ENCODE results near the gene PPP1R14C.

Gene PPP1R14C

DNA sequence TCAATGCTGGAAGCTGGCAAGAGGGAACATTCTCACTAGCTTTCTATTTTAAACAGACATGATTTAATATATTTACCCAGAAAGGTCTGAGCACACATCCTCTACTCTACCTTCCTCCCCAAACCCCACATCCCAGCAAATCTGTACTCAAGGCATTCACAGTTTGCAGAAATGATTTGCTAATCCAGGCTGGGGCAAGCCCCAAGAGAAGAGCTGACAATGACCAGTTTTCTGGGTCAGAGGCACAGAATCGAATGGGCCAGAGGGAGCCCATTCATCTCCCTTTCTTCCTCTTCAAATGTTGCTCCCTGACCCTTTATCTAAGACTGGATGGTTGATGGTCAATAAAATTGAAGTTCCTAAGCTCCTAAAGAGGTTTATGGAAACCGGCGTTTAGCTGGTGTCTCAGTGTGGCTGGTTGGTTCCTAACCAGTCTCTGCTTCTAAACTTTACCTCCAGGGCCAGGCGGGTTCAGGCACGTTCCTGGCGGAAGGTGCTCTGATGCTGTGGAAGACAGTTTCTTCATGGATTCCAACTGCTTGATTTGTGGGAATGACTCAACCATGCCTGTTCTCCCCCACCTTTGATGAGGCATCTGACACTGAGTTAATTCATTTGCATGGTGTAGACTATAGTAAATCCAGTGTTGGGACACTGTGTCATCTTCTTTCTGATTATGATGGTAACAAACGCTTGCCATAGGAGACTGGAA, 129.6 kb downstream of the PPP1R14C start:
- 90 to 96% methylated on average over 3 to 5 of the region's 7 CpGs for WGBS, 2 experiments (ENCODE audit: insufficient coverage in 2 of 2)

DNA sequence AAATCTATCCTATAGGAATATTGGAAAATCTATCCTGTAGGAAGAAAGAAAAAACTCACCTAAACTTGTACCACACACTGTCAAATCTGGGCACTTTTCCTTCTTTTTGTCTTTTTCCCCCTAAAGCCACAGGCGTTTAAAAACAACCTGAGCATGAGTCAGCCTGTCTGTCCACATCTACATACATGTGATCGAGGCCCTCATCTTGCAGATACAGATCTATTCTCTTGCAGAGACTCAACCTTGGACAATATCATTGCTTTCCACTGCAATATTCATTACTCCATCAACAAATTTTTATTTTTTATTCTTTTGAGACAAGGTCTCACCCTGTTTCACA, 130.1 kb downstream of the PPP1R14C start:
- peaks cover 24% of the 10 kb centered on the region for H3K4me1 ChIP-seq (ENCODE audit: control insufficient read depth, insufficient read depth, low read length, poor library complexity, severe bottlenecking)
- no peak overlapping the region for H3K27ac ChIP-seq (ENCODE audit: low read depth, low read length, severe bottlenecking)
- WGBS, 2 experiments (ENCODE audit: insufficient coverage in 2 of 2), result 91 to 94% methylated on average over 2 of the region's 2 CpGs
- H3K4me3 ChIP-seq (ENCODE audit: extremely low read depth, insufficient read depth, low read length, poor library complexity, severe bottlenecking), result no peak overlapping the region
- no peaks in the 10 kb centered on the region for H3K9me3 ChIP-seq (ENCODE audit: control insufficient read depth, low read length)
- H3K36me3 ChIP-seq (ENCODE audit: control insufficient read depth, insufficient read depth, low read length), result no peaks in the 10 kb centered on the region

More for the DNA sequence above, 129.6 kb downstream of the PPP1R14C start:
- Histone ChIP-seq H3K27ac (ENCODE audit: low read depth, low read length, severe bottlenecking) (no peak overlapping the region), H3K4me3 (ENCODE audit: extremely low read depth, insufficient read depth, low read length, poor library complexity, severe bottlenecking) (no peak overlapping the region), H3K36me3 (ENCODE audit: control insufficient read depth, insufficient read depth, low read length) (no peaks in the 10 kb centered on the region), H3K9me3 (ENCODE audit: control insufficient read depth, low read length) (no peaks in the 10 kb centered on the region), H3K4me1 (ENCODE audit: control insufficient read depth, insufficient read depth, low read length, poor library complexity, severe bottlenecking) (peaks cover 29% of the 10 kb centered on the region)

DNA sequence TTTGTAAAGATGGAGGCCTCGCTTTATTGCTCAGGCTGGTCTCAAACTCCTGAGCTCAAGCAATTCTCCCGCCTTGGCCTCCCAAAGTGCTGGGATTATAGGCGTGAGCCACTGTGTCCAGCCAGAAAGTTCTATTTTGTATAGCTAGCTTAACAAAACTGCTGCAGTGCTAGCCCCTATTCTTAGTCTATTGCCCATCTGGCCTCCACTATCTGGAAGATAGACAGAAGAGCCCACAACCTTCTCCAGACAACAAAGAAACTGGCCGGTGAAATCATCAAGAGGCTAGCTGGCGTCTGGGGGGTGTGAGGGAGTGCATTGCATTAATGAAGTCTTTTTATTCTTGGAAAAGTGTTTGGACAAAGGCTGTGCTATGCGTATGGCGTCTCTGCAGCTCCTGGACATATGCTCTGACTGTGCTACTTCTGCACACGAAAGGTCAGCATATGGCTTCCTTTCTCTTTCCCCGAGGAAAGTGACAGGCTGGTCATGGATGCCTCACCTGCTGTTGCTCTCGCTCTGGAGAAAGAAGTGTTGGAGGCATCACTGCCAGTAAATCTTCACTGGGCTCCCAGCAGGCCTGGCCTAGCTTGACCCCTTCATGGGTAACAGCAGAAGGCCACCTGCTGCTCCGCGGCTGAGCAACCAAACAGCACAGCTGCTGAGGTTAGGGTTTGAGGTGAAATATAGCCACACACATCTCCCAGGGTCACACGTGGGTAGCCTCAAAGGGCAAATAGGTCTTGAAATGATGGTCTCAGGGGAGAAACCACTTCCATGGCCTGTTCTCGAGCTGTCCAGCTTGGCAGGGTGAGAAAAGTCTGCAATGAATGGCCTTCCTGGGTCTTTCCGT, 130.8 kb downstream of the PPP1R14C start:
- 89 to 90% methylated on average over 10 to 11 of the region's 15 CpGs for WGBS, 2 experiments (ENCODE audit: insufficient coverage in 2 of 2)
- Histone ChIP-seq H3K9me3 (ENCODE audit: control insufficient read depth, low read length) (no peaks in the 10 kb centered on the region), H3K36me3 (ENCODE audit: control insufficient read depth, insufficient read depth, low read length) (no peaks in the 10 kb centered on the region), H3K4me1 (ENCODE audit: control insufficient read depth, insufficient read depth, low read length, poor library complexity, severe bottlenecking) (peaks cover 17% of the 10 kb centered on the region), H3K4me3 (ENCODE audit: extremely low read depth, insufficient read depth, low read length, poor library complexity, severe bottlenecking) (no peak overlapping the region), H3K27ac (ENCODE audit: low read depth, low read length, severe bottlenecking) (no peak overlapping the region)

DNA sequence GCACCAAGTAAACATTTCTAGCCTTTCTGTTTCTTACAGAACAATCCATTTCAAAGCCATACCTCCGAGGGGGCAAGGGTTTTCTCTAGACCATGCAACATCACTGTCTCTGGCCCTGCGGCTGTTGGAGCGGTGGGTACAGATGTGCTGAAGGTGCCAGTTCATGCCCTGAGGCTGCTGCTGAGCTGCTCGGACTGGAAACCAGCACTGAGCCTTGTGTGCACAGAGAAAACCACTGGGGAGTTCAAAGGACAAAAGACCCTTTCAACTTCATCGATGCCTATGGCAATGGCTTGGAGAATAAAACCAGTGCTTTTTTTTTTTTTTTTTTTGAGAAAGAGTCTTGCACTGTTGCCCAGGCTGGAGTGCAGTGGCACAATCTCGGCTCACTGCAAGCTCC, 132.6 kb downstream of the PPP1R14C start:
- Histone ChIP-seq H3K36me3 (ENCODE audit: control insufficient read depth, insufficient read depth, low read length) (no peaks in the 10 kb centered on the region), H3K27ac (ENCODE audit: low read depth, low read length, severe bottlenecking) (no peak overlapping the region), H3K9me3 (ENCODE audit: control insufficient read depth, low read length) (no peaks in the 10 kb centered on the region), H3K4me1 (ENCODE audit: control insufficient read depth, insufficient read depth, low read length, poor library complexity, severe bottlenecking) (peaks cover 10% of the 10 kb centered on the region), H3K4me3 (ENCODE audit: extremely low read depth, insufficient read depth, low read length, poor library complexity, severe bottlenecking) (no peak overlapping the region)
- WGBS, 2 experiments (ENCODE audit: insufficient coverage in 2 of 2), result 88 to 99% methylated on average over 4 to 5 of the region's 6 CpGs

DNA sequence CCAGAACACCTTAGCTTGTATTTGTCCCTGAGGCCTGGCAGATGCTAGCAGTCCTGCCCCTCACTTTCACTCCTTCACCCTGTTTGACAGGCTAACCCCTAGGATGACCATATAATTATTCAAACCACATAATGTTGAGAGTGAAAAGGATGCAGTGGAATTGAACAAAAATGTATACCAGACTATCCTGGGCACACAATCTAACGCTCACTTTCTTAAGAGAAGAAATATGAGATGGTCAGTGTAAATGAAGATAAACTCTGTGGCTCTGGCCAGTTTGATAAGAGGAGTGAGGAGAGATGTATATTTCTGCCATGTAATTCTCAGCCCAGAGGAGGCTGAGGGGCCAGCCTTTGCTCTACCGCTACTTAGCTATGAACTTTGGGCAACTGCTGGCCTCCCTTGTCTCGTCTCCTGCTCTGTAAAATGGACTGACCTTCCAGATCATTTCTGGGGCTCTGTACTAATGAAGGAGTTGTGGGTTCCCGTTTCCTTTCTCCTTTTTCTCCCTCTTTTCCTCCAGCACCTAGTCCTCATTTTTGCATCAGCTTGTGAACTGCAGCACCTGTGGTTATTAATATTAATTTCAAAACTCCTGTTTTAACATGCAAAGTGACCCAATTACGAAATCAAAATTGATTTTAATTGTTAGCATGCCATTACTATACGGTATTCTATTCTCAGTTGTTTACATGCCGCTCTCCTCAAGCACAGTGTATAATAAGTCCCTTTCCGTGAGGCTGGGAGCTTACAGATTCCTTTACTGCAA, 133.5 kb downstream of the PPP1R14C start:
- H3K27ac ChIP-seq (ENCODE audit: low read depth, low read length, severe bottlenecking), result no peak overlapping the region
- no peaks in the 10 kb centered on the region for H3K9me3 ChIP-seq (ENCODE audit: control insufficient read depth, low read length)
- 87 to 88% methylated on average over 4 to 6 of the region's 8 CpGs for WGBS, 2 experiments (ENCODE audit: insufficient coverage in 2 of 2)
- no peaks in the 10 kb centered on the region for H3K36me3 ChIP-seq (ENCODE audit: control insufficient read depth, insufficient read depth, low read length)
- peaks cover 10% of the 10 kb centered on the region for H3K4me1 ChIP-seq (ENCODE audit: control insufficient read depth, insufficient read depth, low read length, poor library complexity, severe bottlenecking)
- no peak overlapping the region for H3K4me3 ChIP-seq (ENCODE audit: extremely low read depth, insufficient read depth, low read length, poor library complexity, severe bottlenecking)

DNA sequence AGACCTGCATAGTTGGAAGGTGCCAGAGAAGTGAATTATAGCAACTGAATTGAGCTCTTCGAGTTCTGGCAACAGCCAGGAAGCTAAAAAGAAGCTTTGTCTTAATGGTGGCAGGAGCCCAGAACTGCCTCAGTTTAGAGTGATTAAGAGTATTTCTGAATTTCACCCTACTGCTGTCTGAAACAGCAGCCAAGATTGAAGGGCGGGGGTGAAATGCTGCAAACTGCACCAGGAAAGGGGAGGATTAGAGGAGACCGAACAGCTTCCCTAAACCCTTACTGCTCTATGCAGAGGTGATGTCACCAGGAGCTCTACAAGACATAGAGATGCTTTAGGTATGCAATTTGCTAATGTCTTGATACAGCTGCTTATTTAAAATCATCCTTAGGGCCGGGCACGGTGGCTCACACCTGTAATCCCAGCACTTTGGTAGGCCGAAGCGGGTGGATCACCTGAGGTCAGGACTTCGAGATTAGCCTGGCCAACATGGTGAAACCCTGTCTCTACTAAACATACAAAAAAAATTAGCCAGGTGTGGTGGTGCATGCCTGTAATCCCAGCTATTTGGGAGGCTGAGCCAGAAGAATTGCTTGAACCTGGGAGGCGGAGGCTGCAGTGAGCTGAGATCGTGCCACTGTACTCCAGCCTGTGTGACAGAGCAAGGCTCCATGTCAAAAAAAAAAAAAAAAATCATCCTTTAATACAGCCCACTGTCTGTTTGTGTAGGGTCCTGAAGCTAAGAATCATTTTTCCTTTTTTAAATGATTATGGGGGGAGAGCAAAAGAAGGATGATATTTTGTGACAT, 134.3 kb downstream of the PPP1R14C start:
- Histone ChIP-seq H3K4me3 (ENCODE audit: extremely low read depth, insufficient read depth, low read length, poor library complexity, severe bottlenecking) (no peak overlapping the region), H3K9me3 (ENCODE audit: control insufficient read depth, low read length) (no peaks in the 10 kb centered on the region), H3K36me3 (ENCODE audit: control insufficient read depth, insufficient read depth, low read length) (no peaks in the 10 kb centered on the region), H3K27ac (ENCODE audit: low read depth, low read length, severe bottlenecking) (no peak overlapping the region), H3K4me1 (ENCODE audit: control insufficient read depth, insufficient read depth, low read length, poor library complexity, severe bottlenecking) (peaks cover 8% of the 10 kb centered on the region)
- WGBS, 2 experiments (ENCODE audit: insufficient coverage in 2 of 2), result 80 to 92% methylated on average over 7 of the region's 10 CpGs

DNA sequence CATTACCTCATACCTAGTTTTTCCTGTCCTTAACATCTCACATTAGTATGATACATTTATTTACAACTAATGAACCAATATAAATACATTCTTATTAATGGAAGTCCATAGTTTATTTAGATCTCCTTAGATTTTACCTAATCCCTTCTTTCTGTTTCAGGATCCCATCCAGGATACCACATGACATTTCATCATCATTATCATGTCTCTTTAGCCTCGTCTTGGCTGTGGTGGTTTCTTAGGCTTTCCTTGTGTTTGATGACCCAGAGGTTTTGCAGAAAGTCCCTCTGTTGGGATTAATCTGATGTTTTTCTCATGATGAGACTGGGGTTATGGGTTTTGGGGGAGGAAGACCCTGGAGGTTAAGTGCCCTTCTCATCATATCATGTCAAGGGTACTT, 136.7 kb downstream of the PPP1R14C start:
- Histone ChIP-seq H3K9me3 (ENCODE audit: control insufficient read depth, low read length) (no peaks in the 10 kb centered on the region), H3K27ac (ENCODE audit: low read depth, low read length, severe bottlenecking) (no peak overlapping the region), H3K4me1 (ENCODE audit: control insufficient read depth, insufficient read depth, low read length, poor library complexity, severe bottlenecking) (peaks cover 3% of the 10 kb centered on the region), H3K4me3 (ENCODE audit: extremely low read depth, insufficient read depth, low read length, poor library complexity, severe bottlenecking) (no peak overlapping the region), H3K36me3 (ENCODE audit: control insufficient read depth, insufficient read depth, low read length) (no peaks in the 10 kb centered on the region)
- WGBS, 2 experiments (ENCODE audit: insufficient coverage in 2 of 2), result no CpG with 5 or more reads among the region's 1 CpG

DNA sequence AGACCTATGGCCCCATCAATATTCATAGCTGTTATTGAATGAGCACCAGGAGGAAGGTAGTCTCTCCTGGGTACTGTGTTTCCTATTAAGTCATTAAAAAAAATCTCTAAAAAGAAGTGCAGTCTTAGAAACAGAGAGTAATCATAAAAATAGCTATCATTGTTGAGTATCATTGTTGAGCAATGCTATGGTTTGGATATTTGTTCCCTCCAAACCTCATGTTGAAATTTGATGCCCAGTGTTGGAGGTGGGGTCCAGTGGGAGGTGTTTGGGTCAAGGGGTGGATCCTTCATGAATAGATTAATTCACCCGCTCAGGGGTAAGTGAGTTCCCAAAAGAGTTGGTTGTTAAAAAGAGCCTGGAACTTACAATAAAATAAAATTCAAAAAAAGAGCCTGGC, 137.9 kb downstream of the PPP1R14C start:
- Histone ChIP-seq H3K4me1 (ENCODE audit: control insufficient read depth, insufficient read depth, low read length, poor library complexity, severe bottlenecking) (peaks cover 3% of the 10 kb centered on the region), H3K27ac (ENCODE audit: low read depth, low read length, severe bottlenecking) (no peak overlapping the region), H3K4me3 (ENCODE audit: extremely low read depth, insufficient read depth, low read length, poor library complexity, severe bottlenecking) (no peak overlapping the region), H3K9me3 (ENCODE audit: control insufficient read depth, low read length) (peaks cover 4% of the 10 kb centered on the region), H3K36me3 (ENCODE audit: control insufficient read depth, insufficient read depth, low read length) (no peaks in the 10 kb centered on the region)
- no CpG with 5 or more reads among the region's 1 CpG for WGBS, 2 experiments (ENCODE audit: insufficient coverage in 2 of 2)

DNA sequence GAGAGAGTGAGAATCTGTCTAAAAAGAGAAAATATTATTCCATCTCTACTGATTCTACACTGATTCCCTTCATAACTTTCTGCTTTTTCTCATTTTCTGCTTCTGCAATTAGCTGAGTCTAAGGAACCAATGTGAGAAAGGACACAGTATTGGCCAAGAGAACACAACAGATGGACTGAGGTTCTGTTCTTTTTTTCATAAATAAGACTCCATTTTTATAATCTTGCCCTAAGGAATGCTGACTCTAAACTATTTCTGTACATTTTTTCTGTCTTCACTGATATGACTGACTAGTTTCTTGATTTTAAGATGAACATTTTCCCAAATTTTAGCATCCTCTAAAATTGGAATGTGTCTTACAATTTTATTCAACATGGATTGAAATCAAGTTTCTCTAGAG, 138.9 kb downstream of the PPP1R14C start:
- H3K4me1 ChIP-seq (ENCODE audit: control insufficient read depth, insufficient read depth, low read length, poor library complexity, severe bottlenecking), result peaks cover 1% of the 10 kb centered on the region
- peaks cover 8% of the 10 kb centered on the region for H3K9me3 ChIP-seq (ENCODE audit: control insufficient read depth, low read length)
- H3K36me3 ChIP-seq (ENCODE audit: control insufficient read depth, insufficient read depth, low read length), result no peaks in the 10 kb centered on the region
- H3K27ac ChIP-seq (ENCODE audit: low read depth, low read length, severe bottlenecking), result no peak overlapping the region
- no peak overlapping the region for H3K4me3 ChIP-seq (ENCODE audit: extremely low read depth, insufficient read depth, low read length, poor library complexity, severe bottlenecking)

DNA sequence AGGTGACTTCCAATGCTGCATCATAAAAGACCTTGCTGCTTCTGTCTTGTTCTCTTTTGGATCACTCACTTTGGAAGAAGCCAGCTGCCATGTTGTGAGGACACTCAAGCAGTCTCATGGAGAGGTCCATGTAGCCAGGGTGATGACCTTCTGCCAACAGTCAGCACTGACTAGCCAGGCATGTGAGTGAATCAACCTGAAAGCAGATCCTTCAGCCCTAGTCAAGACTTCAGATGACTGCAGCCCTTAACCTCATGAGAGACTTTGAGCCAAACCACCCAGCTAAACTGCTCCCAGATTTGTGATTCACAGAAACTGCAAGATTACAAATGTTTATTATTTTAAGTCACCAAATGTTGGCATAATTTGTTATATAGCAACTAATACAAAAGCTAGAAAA, 140.0 kb downstream of the PPP1R14C start:
- Histone ChIP-seq H3K4me1 (ENCODE audit: control insufficient read depth, insufficient read depth, low read length, poor library complexity, severe bottlenecking) (no peaks in the 10 kb centered on the region), H3K4me3 (ENCODE audit: extremely low read depth, insufficient read depth, low read length, poor library complexity, severe bottlenecking) (no peak overlapping the region), H3K9me3 (ENCODE audit: control insufficient read depth, low read length) (peaks cover 8% of the 10 kb centered on the region), H3K27ac (ENCODE audit: low read depth, low read length, severe bottlenecking) (no peak overlapping the region), H3K36me3 (ENCODE audit: control insufficient read depth, insufficient read depth, low read length) (no peaks in the 10 kb centered on the region)
